Measurements from ENCODE around the gene CENPP. TPM values are rescaled to one million over a fixed set of nuclear protein-coding genes. Genes with fewer than 3 reads are reported as not detected.
"Not testable (repeated sequence)": the region's sequence is repeated elsewhere in the genome, so short reads cannot be mapped to it uniquely, and the experiment has no call there.

Gene CENPP
- total RNA-seq, 1 donor from 2014 or later, result 5.7 TPM

GRCh38 chr9:92608909-92609445, 283.2 kb downstream of the CENPP start:
- FAIRE-seq (no peak), DNase-seq (ENCODE audit: low spot score in 2 of 2) (peak in 1 of 2 donors; percentile 49)

- DNase-seq (ENCODE audit: low spot score in 2 of 2), result no peak
- no peak for FAIRE-seq
Observed at GRCh38 chr9:92610470-92611420, 285.0 kb downstream of the CENPP start.

- no peak for FAIRE-seq
- DNase-seq (ENCODE audit: low spot score in 2 of 2), result no peak
Observed at GRCh38 chr9:92611621-92612285, 286.0 kb downstream of the CENPP start.

GRCh38 chr9:92612292-92612691, 286.5 kb downstream of the CENPP start:
- FAIRE-seq, result no peak
- no peak for DNase-seq (ENCODE audit: low spot score in 2 of 2)

- FAIRE-seq (no peak), DNase-seq (ENCODE audit: low spot score in 2 of 2) (no peak)
Observed at GRCh38 chr9:92612816-92613215, 287.1 kb downstream of the CENPP start.

GRCh38 chr9:92613268-92614122, 287.7 kb downstream of the CENPP start:
- no peak for FAIRE-seq
- DNase-seq (ENCODE audit: low spot score in 2 of 2), result no peak

- no peak for FAIRE-seq
- DNase-seq (ENCODE audit: low spot score in 2 of 2), result no peak
Observed at GRCh38 chr9:92614123-92614510, 288.4 kb downstream of the CENPP start.

GRCh38 chr9:92614763-92615461, 289.2 kb downstream of the CENPP start:
- FAIRE-seq, result no peak
- no peak for DNase-seq (ENCODE audit: low spot score in 2 of 2)

- FAIRE-seq (no peak), DNase-seq (ENCODE audit: low spot score in 2 of 2) (no peak)
Observed at GRCh38 chr9:92615790-92616189, 290.0 kb downstream of the CENPP start.

GRCh38 chr9:92616199-92616641, 290.5 kb downstream of the CENPP start:
- FAIRE-seq, result no peak

GRCh38 chr9:92616655-92617111, 290.9 kb downstream of the CENPP start:
- DNase-seq (ENCODE audit: low spot score in 2 of 2) (no peak), FAIRE-seq (no peak)

More at GRCh38 chr9:92616199-92616641, 290.5 kb downstream of the CENPP start:
- DNase-seq (ENCODE audit: low spot score in 2 of 2), result no peak

GRCh38 chr9:92617195-92617813, 291.6 kb downstream of the CENPP start:
- FAIRE-seq (no peak), DNase-seq (ENCODE audit: low spot score in 2 of 2) (no peak)

- FAIRE-seq (no peak), DNase-seq (ENCODE audit: low spot score in 2 of 2) (no peak)
Observed at GRCh38 chr9:92617951-92618510, 292.3 kb downstream of the CENPP start.

GRCh38 chr9:92618633-92619225, 293.0 kb downstream of the CENPP start:
- no peak for DNase-seq (ENCODE audit: low spot score in 2 of 2)
- no peak for FAIRE-seq

GRCh38 chr9:92619601-92620300, 294.0 kb downstream of the CENPP start:
- FAIRE-seq, result no peak

GRCh38 chr9:92620845-92621244, 295.1 kb downstream of the CENPP start:
- DNase-seq (ENCODE audit: low spot score in 2 of 2) (no peak), FAIRE-seq (no peak)

More at GRCh38 chr9:92619601-92620300, 294.0 kb downstream of the CENPP start:
- no peak for DNase-seq (ENCODE audit: low spot score in 2 of 2)

GRCh38 chr9:92623936-92624335, 298.2 kb downstream of the CENPP start:
- FAIRE-seq; DNase-seq (ENCODE audit: low spot score in 2 of 2): not testable (repeated sequence)

- DNase-seq (ENCODE audit: low spot score in 2 of 2), result no peak
- no peak for FAIRE-seq
Observed at GRCh38 chr9:92626484-92626883, 300.7 kb downstream of the CENPP start.
